ENCODE data around the gene AMOT. TPM values are rescaled to one million over a fixed set of nuclear protein-coding genes. Genes with fewer than 3 reads are reported as not detected.

AMOT gene
- total and polyA plus RNA-seq, 2 donors (not counting 1 experiment from before 2014, with no cell fraction given): 0.91 to 5.2 TPM

GRCh38 chrX:112826023-112826422 is 14.6 kb downstream of the AMOT start:
- Histone ChIP-seq H3K4me3 (ENCODE audit: control extremely low read depth in 1 of 5, extremely low read depth in 1 of 5, insufficient read depth in 1 of 5, low read depth in 2 of 5, low read length in 4 of 5) (no peak overlapping the region), H3K4me2 (replicated peaks; ENCODE audit: low read depth, low read length, poor library complexity, severe bottlenecking) (no peak overlapping the region), H3K9ac (ENCODE audit: low read length) (no peak overlapping the region), H3K27ac (ENCODE audit: low read length in 2 of 2) (no peak overlapping the region), H3K9me3 (ENCODE audit: control extremely low read depth in 1 of 3, control insufficient read depth in 2 of 3, insufficient read depth in 1 of 3, low read length in 2 of 3) (no peaks in the 10 kb centered on the region), H3K27me3 (replicated peaks in 1 of 4; ENCODE audit: control extremely low read depth in 1 of 4, control insufficient read depth in 3 of 4, insufficient read depth in 4 of 4, low read length in 3 of 4) (no peaks in the 10 kb centered on the region), H3K79me2 (ENCODE audit: control insufficient read depth, insufficient read depth, low read length) (no peaks in the 10 kb centered on the region), H3K4me1 (ENCODE audit: control insufficient read depth in 2 of 2, insufficient read depth in 2 of 2, low read length in 2 of 2) (no peaks in the 10 kb centered on the region), H3K36me3 (replicated peaks in 1 of 2; ENCODE audit: control extremely low read depth in 1 of 2, control insufficient read depth in 1 of 2, extremely low read depth in 1 of 2, insufficient read depth in 2 of 2, low read length in 1 of 2) (no peaks in the 10 kb centered on the region), H2AFZ (ENCODE audit: insufficient read depth, low read depth, low read length, poor library complexity, severe bottlenecking) (no peak overlapping the region), H4K20me1 (ENCODE audit: control insufficient read depth, insufficient read depth, low read length, poor library complexity, severe bottlenecking) (no peaks in the 10 kb centered on the region)
- ATAC-seq (ENCODE audit: low read depth): no peak
- no peak for DNase-seq
- CTCF ChIA-PET: no interaction called here
- POLR2A ChIA-PET: no interaction called here
- no peaks in the 10 kb centered on the region for H3K9me3 Mint-ChIP-seq (ENCODE audit: insufficient read depth)
- intact Hi-C loops (cut with micrococcal nuclease): no loop called here
- TF ChIP-seq EZH2 (IDR thresholded peaks at IDR 0.05; ENCODE audit: borderline replicate concordance, insufficient read depth, low read depth, low read length, poor library complexity, severe bottlenecking): no peak
- TF ChIP-seq, protein P1, sequence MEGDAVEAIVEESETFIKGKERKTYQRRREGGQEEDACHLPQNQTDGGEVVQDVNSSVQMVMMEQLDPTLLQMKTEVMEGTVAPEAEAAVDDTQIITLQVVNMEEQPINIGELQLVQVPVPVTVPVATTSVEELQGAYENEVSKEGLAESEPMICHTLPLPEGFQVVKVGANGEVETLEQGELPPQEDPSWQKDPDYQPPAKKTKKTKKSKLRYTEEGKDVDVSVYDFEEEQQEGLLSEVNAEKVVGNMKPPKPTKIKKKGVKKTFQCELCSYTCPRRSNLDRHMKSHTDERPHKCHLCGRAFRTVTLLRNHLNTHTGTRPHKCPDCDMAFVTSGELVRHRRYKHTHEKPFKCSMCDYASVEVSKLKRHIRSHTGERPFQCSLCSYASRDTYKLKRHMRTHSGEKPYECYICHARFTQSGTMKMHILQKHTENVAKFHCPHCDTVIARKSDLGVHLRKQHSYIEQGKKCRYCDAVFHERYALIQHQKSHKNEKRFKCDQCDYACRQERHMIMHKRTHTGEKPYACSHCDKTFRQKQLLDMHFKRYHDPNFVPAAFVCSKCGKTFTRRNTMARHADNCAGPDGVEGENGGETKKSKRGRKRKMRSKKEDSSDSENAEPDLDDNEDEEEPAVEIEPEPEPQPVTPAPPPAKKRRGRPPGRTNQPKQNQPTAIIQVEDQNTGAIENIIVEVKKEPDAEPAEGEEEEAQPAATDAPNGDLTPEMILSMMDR (IDR thresholded peaks at IDR 0.05): no peak
- H3K4me1 Mint-ChIP-seq: no peaks in the 10 kb centered on the region
- H3K27me3 Mint-ChIP-seq: no peaks in the 10 kb centered on the region
- H3K27ac Mint-ChIP-seq: no peak overlapping the region
- H3K4me3 Mint-ChIP-seq: no peak overlapping the region

DNA sequence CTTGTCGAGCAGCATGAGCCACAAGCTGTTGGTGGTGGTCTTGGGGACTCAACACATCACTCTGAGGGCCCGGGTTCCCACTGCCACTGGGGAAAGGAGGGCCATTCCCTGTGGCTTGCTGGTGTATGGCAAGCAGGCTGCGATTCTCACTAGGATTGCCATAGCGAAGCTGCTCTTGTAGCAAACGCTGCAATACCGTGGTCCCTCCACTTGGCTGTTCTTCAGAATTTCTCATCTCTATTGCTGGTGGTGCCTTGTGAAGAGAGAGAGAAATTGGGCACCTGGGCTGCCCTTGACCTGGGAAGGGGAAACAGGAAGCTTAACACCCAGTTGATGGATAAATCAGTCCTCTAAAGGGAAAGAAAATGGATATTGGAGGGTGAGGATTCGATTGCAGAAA is 17.7 kb downstream of the AMOT start:
- Histone ChIP-seq H3K4me3 (ENCODE audit: control extremely low read depth in 1 of 5, extremely low read depth in 1 of 5, insufficient read depth in 1 of 5, low read depth in 2 of 5, low read length in 4 of 5) (no peak overlapping the region), H3K27ac (ENCODE audit: low read length in 2 of 2) (no peak overlapping the region), H3K36me3 (replicated peaks in 1 of 2; ENCODE audit: control extremely low read depth in 1 of 2, control insufficient read depth in 1 of 2, extremely low read depth in 1 of 2, insufficient read depth in 2 of 2, low read length in 1 of 2) (no peaks in the 10 kb centered on the region), H3K9me3 (ENCODE audit: control extremely low read depth in 1 of 3, control insufficient read depth in 2 of 3, insufficient read depth in 1 of 3, low read length in 2 of 3) (no peaks in the 10 kb centered on the region), H3K4me1 (ENCODE audit: control insufficient read depth in 2 of 2, insufficient read depth in 2 of 2, low read length in 2 of 2) (no peaks in the 10 kb centered on the region), H3K79me2 (ENCODE audit: control insufficient read depth, insufficient read depth, low read length) (no peaks in the 10 kb centered on the region), H3K9ac (ENCODE audit: low read length) (no peak overlapping the region), H3K27me3 (replicated peaks in 1 of 4; ENCODE audit: control extremely low read depth in 1 of 4, control insufficient read depth in 3 of 4, insufficient read depth in 4 of 4, low read length in 3 of 4) (no peaks in the 10 kb centered on the region), H3K4me2 (replicated peaks; ENCODE audit: low read depth, low read length, poor library complexity, severe bottlenecking) (no peak overlapping the region), H2AFZ (ENCODE audit: insufficient read depth, low read depth, low read length, poor library complexity, severe bottlenecking) (no peak overlapping the region), H4K20me1 (ENCODE audit: control insufficient read depth, insufficient read depth, low read length, poor library complexity, severe bottlenecking) (no peaks in the 10 kb centered on the region)
- Mint-ChIP-seq H3K4me1 (no peaks in the 10 kb centered on the region), H3K9me3 (ENCODE audit: insufficient read depth) (no peaks in the 10 kb centered on the region), H3K27ac (no peak overlapping the region), H3K27me3 (no peaks in the 10 kb centered on the region), H3K4me3 (no peak overlapping the region)
- DNase-seq: no peak
- WGBS (ENCODE audit: insufficient coverage): no CpG with 5 or more reads among the region's 7 CpGs
- no peak for ATAC-seq (ENCODE audit: low read depth)
- TF ChIP-seq, protein P1 (IDR thresholded peaks at IDR 0.05): no peak
- no peak for TF ChIP-seq EZH2 (IDR thresholded peaks at IDR 0.05; ENCODE audit: borderline replicate concordance, insufficient read depth, low read depth, low read length, poor library complexity, severe bottlenecking)
- POLR2A ChIA-PET: no interaction called here
- CTCF ChIA-PET: no interaction called here
- intact Hi-C loops (cut with micrococcal nuclease): no loop called here

All from B cell (primary cell).